Right lobe of liver (tissue), 4 donors: Measurements from ENCODE around the gene NFATC1.

Experiments used
- POLR2A ChIP-seq: fragments of 450-650 bp; IDR thresholded peaks from one replicate; pipeline ENCODE4 v1.6.1; 2017; ENCODE audit warnings: antibody characterized with exemption, mild to moderate bottlenecking
- TF ChIP-seq, protein P1 (sequence below), 4 donors: fragments of 200-600 bp in 3 of 4; fragments of 450-650 bp in 1 of 4; IDR thresholded peaks; one replicate each; pipeline versions ENCODE4 v1.5.1 to v1.8.0; 2016 to 2022; ENCODE audit warnings: antibody characterized with exemption in 4 of 4, mild to moderate bottlenecking in 2 of 4
- donor health status: DM: no; HTN: no; CAD: no.
- donor health status: DM: no; HTN: no; CAD: no.
- donor health status: DM: no; HTN: yes; CAD: no.

DNA sequence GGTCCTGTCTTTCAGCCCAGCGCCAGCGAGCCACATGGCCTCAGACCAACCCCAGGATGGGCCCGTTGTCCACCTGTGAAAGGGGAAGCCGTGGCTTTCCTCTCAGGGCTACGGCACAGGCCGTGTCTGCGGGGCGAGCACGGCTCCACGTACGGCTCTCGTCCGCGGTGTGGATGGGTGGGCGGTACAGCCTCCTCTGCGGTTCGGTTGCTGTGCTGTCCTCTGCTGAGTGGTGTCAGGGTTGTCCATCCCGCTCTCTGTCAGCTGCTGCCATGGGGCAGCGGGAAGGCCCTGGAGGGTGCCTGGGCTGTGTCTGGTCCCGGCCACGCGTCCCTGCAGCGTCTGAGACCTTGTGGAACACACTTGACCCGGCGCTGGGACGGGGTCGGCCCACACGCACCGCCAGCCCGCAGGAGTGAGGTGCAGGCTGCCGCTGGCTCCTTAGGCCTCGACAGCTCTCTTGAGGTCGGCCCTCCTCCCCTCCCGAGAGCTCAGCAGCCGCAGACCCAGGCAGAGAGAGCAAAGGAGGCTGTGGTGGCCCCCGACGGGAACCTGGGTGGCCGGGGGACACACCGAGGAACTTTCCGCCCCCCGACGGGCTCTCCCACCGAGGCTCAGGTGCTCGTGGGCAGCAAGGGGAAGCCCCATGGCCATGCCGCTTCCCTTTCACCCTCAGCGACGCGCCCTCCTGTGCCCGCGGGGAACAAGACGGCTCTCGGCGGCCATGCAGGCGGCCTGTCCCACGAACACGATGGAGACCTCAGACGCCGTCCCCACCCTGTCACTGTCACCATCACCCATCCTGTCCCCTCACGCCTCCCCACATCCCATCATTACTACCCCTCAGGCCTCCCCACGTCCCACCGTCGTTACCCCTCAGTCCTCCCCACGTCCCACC, 128.7 kb downstream of the NFATC1 start:
- TF ChIP-seq, protein P1, sequence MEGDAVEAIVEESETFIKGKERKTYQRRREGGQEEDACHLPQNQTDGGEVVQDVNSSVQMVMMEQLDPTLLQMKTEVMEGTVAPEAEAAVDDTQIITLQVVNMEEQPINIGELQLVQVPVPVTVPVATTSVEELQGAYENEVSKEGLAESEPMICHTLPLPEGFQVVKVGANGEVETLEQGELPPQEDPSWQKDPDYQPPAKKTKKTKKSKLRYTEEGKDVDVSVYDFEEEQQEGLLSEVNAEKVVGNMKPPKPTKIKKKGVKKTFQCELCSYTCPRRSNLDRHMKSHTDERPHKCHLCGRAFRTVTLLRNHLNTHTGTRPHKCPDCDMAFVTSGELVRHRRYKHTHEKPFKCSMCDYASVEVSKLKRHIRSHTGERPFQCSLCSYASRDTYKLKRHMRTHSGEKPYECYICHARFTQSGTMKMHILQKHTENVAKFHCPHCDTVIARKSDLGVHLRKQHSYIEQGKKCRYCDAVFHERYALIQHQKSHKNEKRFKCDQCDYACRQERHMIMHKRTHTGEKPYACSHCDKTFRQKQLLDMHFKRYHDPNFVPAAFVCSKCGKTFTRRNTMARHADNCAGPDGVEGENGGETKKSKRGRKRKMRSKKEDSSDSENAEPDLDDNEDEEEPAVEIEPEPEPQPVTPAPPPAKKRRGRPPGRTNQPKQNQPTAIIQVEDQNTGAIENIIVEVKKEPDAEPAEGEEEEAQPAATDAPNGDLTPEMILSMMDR (IDR thresholded peaks at IDR 0.05) = no peak
- no peak for TF ChIP-seq POLR2A
